Esophagus squamous epithelium (tissue), 5 donors: ENCODE measurements around the gene MEF2C. TPM values are rescaled to one million over a fixed set of nuclear protein-coding genes. Genes with fewer than 3 reads are reported as not detected.

Experiments used
- DNase-seq: peaks from one replicate; lab custom pipeline; 2025; lab: John Stamatoyannopoulos, UW
- H3K27ac ChIP-seq, 4 donors: fragments of 200-600 bp; sonication (generic); one replicate each; pipeline ENCODE4 v1.5.1; 2016 to 2019; ENCODE audit warnings: mild to moderate bottlenecking in 1 of 4
- H3K27me3 ChIP-seq, 4 donors: fragments of 200-600 bp; sonication (generic); 1 replicate in 3 of 4; 2 replicates in 1 of 4; pipeline versions ENCODE4 v1.5.1 to v1.6.0; 2017 to 2021; ENCODE audit warnings: antibody characterized with exemption in 1 of 4
- H3K36me3 ChIP-seq, 3 donors: fragments of 200-600 bp; sonication (generic); one replicate each; pipeline ENCODE4 v1.5.1; 2016 to 2019
- H3K4me1 ChIP-seq, 3 donors: fragments of 200-600 bp; sonication (generic); one replicate each; pipeline ENCODE4 v1.5.1; 2017 to 2019
- H3K4me3 ChIP-seq, 4 donors: fragments of 200-600 bp; sonication (generic); 1 replicate in 3 of 4; 2 replicates in 1 of 4; pipeline ENCODE4 v1.5.1; 2016 to 2019; ENCODE audit warnings: mild to moderate bottlenecking in 2 of 4, moderate library complexity in 1 of 4
- H3K9me3 ChIP-seq, 3 donors: fragments of 200-600 bp; sonication (generic); one replicate each; pipeline ENCODE4 v1.5.1; 2016 to 2019
- CTCF ChIP-seq, 6 experiments: fragments of 450-650 bp in 4 of 6; fragments of 200-600 bp in 2 of 6; sonication (generic) in 2 of 6; IDR thresholded peaks; one replicate each; pipeline ENCODE4 v1.5.1; 2016 to 2019; ENCODE audit warnings: antibody characterized with exemption in 6 of 6, mild to moderate bottlenecking in 4 of 6, moderate library complexity in 4 of 6
- POLR2A ChIP-seq, 4 donors: fragments of 450-650 bp; IDR thresholded peaks; one replicate each; pipeline ENCODE4 v1.6.1; 2017; ENCODE audit warnings: antibody characterized with exemption in 4 of 4, mild to moderate bottlenecking in 4 of 4, moderate library complexity in 3 of 4
- WGBS, 2 donors: methylation state at CpG; one replicate each; pipeline ENCODE4 v1.1.5; 2018; 5-methylcytosine and 5-hydroxymethylcytosine counted together
- intact Hi-C: fragments of 100-400 bp; cut with DNase I; formaldehyde crosslinking; loops from one replicate; pipeline ENCODE4 v1.15.0; 2022
- total RNA-seq, 4 donors: library from RNA; depleted of rRNA; stranded (reverse); fragments of >200 nt; gene quantifications; one replicate each; pipeline ENCODE4 v1.1.0, GENCODE V29; 2016
- donor health status: DM: yes; HTN: yes; CAD: no.

The MEF2C gene
- total RNA-seq, 4 donors from 2014 or later: 3.1 to 17.5 (median 9.9) TPM

DNA sequence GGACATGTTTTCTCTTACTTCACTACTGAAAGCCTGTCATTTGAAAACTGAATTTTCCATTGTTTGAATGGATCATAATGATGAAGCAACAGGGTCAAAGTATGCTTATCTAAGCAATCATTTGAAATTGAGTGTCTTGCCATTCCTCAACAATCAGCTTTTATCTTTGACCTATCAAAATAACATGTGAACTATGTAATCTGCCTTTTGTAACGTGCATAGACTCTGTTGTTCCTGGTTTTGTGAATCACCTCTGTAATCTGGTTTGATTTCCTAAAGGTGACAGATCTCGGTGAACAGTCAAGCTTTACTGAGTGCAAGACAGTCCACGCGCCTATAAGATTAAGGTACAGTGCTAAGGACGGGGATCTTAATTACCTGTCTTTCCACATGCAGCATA is 3.3 kb downstream of the MEF2C start:
- H3K4me1 ChIP-seq: peaks cover 0 to 31% (median 3%) of the 10 kb centered on the region in 3 donors
- H3K27ac ChIP-seq: peak overlapping the region in 3 of 4 donors; percentile 77 to 92 (median 90)
- WGBS, 2 donors: 38 to 58% methylated on average over 5 of the region's 5 CpGs
- intact Hi-C loops: loop anchor here (10.0 kb wide), 1 partner anchor 45 kb away; no protein-coding TSS in a partner anchor
- no peaks in the 10 kb centered on the region for H3K36me3 ChIP-seq
- no peaks in the 10 kb centered on the region for H3K9me3 ChIP-seq
- DNase-seq: no peak
- peak overlapping the region in 3 of 4 donors; percentile 59 to 67 (median 62) for H3K4me3 ChIP-seq
- TF ChIP-seq CTCF (IDR thresholded peaks at IDR 0.05) (no peak), POLR2A (IDR thresholded peaks at IDR 0.05) (peak in 1 of 4 donors; percentile 21)
- peaks cover 0 to 8% (median 0%) of the 10 kb centered on the region in 4 donors for H3K27me3 ChIP-seq

- H3K36me3 ChIP-seq: no peaks in the 10 kb centered on the region
- peaks cover 0 to 24% (median 0%) of the 10 kb centered on the region in 3 donors for H3K4me1 ChIP-seq
- DNase-seq: no peak
- peak overlapping the region in 2 of 4 donors; percentile 26 to 90 for H3K27ac ChIP-seq
- H3K9me3 ChIP-seq: no peaks in the 10 kb centered on the region
- peaks cover 0 to 5% (median 0%) of the 10 kb centered on the region in 4 donors for H3K27me3 ChIP-seq
- 68 to 78% methylated on average over 1 of the region's 1 CpG for WGBS, 2 donors
- H3K4me3 ChIP-seq: peak overlapping the region in 1 of 4 donors; percentile 67
- TF ChIP-seq CTCF (IDR thresholded peaks at IDR 0.05) (no peak), POLR2A (IDR thresholded peaks at IDR 0.05) (no peak)
- intact Hi-C loops: no loop called here
Observed at GRCh38 chr5:88878976-88879375, 4.0 kb downstream of the MEF2C start.

DNA sequence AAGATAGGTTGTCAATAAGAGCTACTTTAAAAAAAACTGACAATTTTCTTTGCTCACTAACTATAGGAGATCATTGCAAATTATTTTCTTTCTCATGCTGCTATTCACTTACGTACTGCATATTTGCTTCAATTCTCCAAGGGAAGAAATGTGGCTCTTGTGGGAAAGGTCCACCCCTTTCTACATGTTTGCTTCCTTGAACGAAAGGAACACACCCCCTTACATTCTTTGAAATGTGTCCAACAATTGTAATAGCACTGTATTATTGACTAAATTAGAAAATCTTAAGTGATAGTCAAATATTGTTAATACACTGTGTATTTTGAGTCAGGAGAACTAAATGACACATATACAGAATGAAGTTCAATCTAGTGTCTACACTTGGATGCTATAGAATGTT is 5.2 kb downstream of the MEF2C start:
- 25 to 27% methylated on average over 2 of the region's 2 CpGs for WGBS, 2 donors
- no peak for DNase-seq
- Histone ChIP-seq H3K4me3 (peak overlapping the region in 1 of 4 donors; percentile 26), H3K9me3 (no peaks in the 10 kb centered on the region), H3K4me1 (peaks cover 0 to 13% (median 0%) of the 10 kb centered on the region in 3 donors), H3K27me3 (peaks cover 0 to 3% (median 0%) of the 10 kb centered on the region in 4 donors), H3K36me3 (no peaks in the 10 kb centered on the region), H3K27ac (peak overlapping the region in 3 of 4 donors; percentile 26 to 90 (median 38))
- intact Hi-C loops: no loop called here
- TF ChIP-seq CTCF (IDR thresholded peaks at IDR 0.05): no peak
- TF ChIP-seq POLR2A (IDR thresholded peaks at IDR 0.05): no peak

DNA sequence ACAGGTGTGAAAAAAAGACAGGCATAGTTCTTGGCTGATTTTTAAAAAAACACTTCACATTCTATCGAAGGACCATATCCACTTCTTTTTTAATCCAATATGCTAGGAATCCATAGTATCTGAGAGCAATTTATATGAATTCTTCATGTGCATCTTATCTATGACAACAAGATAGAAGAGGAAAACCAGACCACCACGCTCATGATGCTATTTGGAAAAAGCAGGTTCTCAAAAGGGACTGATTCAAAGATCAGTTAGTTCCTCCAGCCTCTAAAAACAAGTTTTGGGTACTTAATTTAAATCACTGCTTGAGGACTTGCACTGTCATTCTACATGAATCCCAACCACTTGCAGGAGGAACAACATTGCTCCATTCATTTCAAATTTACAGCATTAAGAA is 6.3 kb downstream of the MEF2C start:
- no peaks in the 10 kb centered on the region for H3K27me3 ChIP-seq
- H3K36me3 ChIP-seq: no peaks in the 10 kb centered on the region
- intact Hi-C loops: no loop called here
- peak overlapping the region in 3 of 4 donors; percentile 3 to 90 (median 26) for H3K27ac ChIP-seq
- no peaks in the 10 kb centered on the region for H3K9me3 ChIP-seq
- H3K4me3 ChIP-seq: peak overlapping the region in 1 of 4 donors; percentile 8
- peaks cover 0 to 7% (median 0%) of the 10 kb centered on the region in 3 donors for H3K4me1 ChIP-seq
- 59 to 70% methylated on average over 2 of the region's 2 CpGs for WGBS, 2 donors
- no peak for DNase-seq
- TF ChIP-seq CTCF (IDR thresholded peaks at IDR 0.05) (no peak), POLR2A (IDR thresholded peaks at IDR 0.05) (no peak)

GRCh38 chr5:88875341-88876234 is 7.4 kb downstream of the MEF2C start:
- H3K4me3 ChIP-seq: peak overlapping the region in 1 of 4 donors; percentile 33
- no peaks in the 10 kb centered on the region for H3K9me3 ChIP-seq
- DNase-seq: no peak
- peaks cover 0 to 7% (median 0%) of the 10 kb centered on the region in 3 donors for H3K4me1 ChIP-seq
- peak overlapping the region in 3 of 4 donors; percentile 11 to 90 (median 50) for H3K27ac ChIP-seq
- intact Hi-C loops: no loop called here
- H3K27me3 ChIP-seq: no peaks in the 10 kb centered on the region
- WGBS, 2 donors: 37 to 39% methylated on average over 5 of the region's 5 CpGs
- no peaks in the 10 kb centered on the region for H3K36me3 ChIP-seq
- no peak for TF ChIP-seq POLR2A (IDR thresholded peaks at IDR 0.05)
- TF ChIP-seq CTCF (IDR thresholded peaks at IDR 0.05): no peak
